Nucleus accumbens (tissue), 56 donors: ENCODE measurements around the gene PEX11A.

ENCODE experiments used
- DNase-seq, 56 donors: peaks; one replicate each; lab custom pipeline; 2025; lab: John Stamatoyannopoulos, UW

PEX11A gene

DNA sequence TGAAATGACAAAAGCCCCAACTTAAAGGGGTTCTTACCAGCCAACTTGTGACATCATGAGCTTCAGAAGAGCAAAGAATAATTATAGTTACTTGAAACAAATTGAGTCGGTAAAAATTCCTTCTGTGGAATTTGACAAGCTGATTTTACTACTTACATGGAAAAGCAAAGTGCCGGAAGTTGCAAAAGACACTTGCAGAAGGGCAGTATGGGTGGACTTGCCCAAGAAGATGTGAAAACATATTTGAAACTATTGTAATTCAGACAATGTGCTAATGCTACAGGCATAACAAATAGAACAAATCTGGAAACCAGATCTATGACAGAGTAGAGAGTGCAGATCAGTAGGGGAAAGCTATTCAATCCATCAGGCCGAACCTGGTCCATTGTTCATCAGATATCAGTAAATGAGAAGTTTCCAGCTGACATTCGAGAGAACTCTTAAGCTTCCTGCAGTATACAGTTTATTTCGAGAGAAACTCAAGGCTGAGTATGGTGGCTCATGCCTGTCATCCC lies 32.8 kb downstream of the PEX11A start:
- no peak for DNase-seq

DNA sequence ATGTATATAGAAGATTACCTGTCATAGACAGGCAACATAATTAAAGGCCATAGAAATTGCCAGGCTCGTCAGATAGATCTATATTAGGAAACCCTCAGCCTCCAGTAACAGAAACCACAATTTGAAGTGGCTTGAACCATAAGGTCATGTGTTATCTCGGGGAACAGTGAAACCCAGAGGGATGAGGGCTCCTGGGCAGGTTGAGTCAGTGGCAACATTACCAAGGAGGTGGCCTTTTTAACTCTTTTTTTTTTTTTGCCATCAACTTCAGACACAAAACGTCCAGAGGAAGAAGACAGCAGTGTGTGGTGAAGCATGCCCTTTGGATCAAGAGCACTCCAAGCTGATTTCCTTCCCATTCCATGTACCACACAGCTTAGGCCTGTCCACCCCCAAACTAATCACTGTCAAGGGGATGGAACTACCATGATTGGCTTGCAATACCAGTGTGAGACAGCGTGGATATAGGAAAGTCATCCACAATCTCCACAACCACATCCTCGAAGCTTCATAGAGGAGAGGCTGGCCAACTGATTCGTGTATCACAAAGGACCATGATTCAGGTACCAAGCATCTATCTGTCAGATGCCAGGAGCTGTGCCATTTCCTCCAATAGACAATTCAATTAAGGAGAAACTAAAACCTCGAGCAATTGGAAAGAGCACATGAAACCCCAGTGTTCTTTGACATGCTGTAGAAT lies 34.3 kb downstream of the PEX11A start:
- DNase-seq, result no peak

DNA sequence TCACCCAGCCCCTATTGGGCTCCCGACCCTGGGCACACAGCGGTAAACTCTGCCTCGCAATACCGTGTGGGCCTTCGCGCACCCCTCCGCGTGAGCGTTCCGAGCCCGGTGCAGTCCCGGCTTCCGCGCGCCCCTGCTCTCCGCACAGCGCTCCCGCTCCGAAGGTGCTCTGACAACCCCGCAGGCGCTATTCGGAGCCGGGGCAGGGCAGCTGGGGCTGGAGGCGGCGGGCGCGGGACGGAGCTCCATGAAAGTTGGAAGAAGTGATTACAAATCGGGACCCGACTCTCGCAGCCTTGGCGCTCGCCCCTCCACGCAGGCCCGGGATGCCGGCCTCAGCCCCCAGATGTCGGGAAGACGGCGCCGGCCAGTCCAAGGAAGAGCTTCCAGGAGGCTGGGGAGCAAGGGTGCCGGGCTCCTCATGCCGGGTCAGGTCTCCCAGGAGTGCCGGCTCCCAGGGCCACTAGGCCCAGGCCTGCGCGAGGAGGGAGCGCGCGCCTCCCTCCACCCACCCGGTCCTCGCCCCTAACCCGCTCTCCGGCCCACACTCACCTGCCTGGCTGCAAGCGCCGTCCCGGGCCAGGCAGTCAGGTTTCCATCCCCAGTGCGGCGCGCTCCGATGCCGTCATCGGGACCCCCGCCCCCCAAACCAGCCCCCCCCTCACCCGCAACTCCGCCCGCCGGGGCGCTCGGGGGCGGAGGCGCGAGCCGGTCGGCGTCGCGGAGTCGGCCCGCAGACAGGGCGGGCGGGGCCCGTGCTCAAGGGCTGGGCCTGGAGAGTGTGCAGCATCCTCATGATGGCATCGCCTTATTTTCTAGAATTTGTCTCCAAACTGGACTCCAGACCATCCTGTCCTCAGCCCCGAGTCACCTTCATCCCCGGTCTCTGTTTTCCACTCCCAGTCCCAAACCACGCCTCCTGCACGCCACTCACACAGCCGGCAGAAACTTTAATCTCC lies 35.4 kb downstream of the PEX11A start, which contains the start of gene KIF7:
KIF7 (minus strand) TSS at position 621 of the 959 bp plus-strand sequence. CDS start 2,537 bp downstream, outside the sequence.
- DNase-seq, result peak in 9 of 56 donors; percentile 2 to 52 (median 16)

DNA sequence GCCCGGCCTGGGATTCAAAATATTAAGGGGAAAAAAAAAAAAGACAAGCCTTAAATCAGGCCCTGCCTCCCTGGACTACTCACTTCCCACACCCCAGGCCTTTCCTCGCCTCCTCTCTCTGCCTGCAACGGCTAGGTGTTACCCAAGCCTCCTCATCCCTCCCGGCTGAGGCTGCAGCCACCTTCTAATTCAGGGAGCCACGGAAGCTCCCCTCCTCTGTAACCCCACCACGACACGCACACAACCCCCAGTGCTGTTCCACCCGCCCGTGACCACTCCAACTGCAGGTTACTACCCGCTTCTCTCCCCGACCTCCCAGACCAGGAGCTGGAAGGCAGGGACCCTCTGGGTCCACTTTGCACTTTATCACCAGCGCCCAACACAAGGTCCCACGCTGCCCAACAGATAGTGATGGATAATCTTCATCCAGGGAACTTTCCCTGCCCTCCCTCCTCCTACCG lies 36.2 kb downstream of the PEX11A start:
- DNase-seq, result no peak

DNA sequence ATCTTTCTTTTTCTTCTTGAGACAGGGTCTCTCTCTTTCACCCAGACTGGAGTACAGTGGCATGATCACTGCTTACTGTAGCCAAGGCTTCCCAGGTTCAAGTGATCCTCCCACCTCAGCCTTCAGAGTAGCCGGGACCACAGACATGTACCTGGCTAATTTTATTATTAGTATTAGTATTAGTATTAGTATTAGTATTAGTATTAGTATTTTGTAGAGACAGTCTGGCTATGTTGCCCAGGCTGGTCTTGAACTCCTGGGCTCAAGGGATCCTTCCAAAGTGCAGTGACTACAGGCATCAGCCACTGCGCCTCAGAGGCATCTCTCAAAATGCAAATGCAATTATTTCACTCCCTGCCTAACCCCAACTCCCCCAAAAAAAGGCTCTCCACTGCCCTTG lies 37.0 kb downstream of the PEX11A start:
- DNase-seq, result no peak

DNA sequence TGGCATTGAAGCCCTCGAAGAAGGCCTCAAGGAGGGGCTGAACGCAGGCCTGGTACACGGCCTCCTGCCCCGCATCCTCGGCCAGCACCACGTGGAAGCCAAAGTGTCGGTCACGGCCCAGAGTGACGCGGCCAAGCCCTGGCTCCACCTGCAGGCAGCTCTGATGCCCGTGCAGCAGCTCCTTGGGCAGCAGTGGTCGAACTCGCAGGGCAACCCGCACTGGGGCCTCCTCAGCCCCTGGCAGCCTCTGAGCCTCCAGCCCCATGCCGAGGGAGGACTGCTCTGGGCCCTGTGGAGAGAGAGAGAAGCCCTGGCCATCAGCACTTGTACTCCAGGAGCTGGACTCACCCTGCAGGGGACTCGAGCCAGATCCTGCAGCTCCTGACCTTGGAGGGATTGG lies 37.9 kb downstream of the PEX11A start:
- no peak for DNase-seq

DNA sequence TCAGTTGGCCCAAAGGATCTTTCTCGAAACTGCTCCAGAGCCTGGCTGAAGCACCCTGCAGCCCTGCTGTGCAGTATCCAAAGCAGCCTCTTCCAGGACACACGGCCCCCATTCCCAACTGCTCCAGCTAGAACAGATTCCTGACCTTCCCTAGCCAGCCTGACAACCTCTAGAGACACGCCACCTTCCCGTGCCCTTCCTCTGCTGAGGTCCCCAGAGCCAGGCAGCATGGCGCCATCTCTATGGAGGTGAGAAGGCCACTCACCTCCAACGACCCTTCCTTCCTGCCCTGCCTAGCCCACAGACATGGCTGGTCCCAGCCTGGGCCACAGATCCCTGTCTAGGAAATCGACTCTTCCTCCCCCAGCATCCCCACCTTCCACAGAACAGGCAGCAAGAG lies 38.4 kb downstream of the PEX11A start:
- DNase-seq, result no peak

DNA sequence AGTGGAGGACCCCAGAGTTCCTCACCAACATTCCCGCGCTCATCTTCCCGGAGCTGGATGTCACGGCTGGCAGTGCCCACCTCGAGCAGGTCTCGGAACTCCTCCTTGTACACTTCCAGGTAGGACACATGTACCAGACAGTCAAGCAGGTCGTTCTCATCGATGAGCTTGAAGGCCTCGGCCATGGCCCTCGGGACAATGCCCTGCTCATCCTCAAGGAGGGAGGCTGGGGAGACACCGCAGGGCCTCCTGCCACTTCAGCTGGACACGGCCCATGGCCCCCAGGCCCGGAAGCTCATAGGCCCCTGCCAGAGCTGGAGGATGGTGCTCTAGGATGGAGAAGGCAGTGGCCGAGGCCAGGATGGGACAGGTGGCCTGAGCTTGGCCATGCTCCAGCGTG lies 40.8 kb downstream of the PEX11A start:
- no peak for DNase-seq

DNA sequence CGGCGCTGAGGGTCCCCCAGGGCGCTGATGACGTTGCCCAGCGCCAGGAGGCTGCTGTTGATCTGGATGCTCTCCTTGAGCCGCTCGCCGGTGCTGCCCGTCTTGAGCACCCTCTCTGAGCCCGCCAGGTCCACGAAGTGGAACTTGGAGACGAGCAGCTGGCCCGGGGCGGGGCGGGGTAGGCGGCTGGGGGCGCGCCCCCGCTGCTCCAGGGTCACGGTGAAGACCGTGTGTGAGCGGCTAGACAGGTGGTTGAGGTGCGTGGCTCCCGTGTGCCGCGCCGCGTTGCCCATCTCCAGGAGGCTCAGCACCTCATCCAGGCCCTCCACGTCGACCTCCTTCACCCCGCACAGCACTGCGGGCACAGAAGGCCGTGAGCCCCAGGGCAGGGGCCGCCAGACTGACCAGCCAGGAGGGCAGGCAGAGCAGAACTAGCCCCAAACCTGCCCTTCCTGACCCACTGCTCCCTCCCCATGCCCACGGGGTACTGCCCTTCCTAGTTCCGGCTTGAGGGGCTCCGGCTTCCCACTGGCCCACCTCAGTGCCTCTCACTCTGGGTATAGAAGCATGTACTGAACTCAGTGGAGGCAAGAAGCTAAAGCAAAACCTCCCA lies 41.4 kb downstream of the PEX11A start:
- DNase-seq, result no peak

DNA sequence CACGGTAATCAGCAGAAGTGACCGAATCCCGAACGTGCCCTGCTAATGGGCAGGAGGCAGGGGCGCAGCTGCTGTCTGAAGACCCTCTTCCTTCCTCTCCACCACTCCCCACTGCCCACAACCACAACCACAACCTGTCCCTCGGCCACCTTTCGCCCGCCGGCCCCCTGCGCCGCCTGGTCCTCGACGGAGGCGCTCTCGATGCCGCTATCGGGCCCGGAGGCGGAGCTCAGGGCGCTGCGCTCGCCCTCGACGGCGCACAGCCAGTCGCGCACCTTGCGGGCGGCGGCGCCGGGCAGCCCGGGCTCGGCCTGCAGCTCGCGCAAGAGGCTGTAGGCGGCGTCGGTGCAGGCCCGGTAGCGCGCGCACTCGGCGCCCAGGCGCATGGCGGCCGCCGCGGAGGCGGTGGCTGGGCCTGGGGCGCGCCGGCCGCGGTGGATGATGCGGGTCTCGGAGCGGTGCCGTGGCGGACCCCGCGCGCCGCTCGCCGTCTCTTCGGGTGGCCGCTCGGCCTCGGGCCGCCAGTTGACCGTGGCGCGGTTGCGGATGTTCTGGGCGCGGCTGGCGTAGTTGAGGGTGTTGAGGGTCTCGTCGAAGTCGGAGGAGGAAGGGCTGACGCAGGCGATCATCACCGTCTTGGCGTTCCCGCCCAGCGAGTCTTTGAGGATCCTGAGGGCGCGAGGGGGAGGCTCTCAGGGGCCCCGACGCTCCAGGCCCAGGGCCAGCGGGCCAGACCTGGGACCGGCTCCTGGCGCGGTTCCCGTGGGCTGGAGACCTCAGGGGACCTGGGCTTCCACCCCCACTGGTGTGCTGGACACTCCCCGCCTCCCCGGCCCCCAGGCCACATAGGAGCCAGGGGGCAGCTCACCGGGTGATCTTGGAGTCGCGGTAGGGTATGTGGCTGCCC lies 42.2 kb downstream of the PEX11A start:
- DNase-seq, result no peak

DNA sequence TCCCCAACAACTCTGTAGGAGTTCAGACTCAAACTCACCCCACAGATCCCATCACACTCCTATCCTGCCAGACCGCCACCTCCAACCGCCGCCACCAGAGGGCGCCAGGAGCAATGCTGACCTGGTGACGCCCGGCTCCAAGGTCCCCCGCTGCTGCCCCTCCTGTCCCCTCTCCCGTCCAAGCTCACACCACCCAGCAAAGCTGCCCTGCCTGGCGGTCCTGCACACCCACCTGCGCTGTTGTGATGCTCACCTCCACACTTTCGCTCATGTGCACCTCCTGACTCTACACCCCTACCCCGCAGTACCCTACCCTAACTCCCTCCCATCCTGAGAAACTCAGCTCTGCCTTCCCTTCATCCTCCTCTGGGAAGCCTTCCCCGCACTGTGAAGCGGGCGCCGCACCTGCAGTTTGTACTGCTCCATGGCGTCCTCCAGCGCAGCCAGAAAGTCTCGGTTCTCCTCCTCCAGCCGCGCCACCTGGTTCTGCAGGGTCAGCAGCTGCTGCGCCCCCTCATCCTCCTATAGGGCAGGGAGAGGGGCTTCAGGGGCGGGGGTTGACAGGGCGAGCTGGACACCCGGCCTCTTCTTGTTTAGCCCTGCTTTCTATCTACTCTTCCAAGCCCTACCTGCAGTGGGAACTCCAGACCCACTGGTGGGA lies 43.2 kb downstream of the PEX11A start:
- peak in 28 of 56 donors; percentile 2 to 69 (median 24) for DNase-seq

DNA sequence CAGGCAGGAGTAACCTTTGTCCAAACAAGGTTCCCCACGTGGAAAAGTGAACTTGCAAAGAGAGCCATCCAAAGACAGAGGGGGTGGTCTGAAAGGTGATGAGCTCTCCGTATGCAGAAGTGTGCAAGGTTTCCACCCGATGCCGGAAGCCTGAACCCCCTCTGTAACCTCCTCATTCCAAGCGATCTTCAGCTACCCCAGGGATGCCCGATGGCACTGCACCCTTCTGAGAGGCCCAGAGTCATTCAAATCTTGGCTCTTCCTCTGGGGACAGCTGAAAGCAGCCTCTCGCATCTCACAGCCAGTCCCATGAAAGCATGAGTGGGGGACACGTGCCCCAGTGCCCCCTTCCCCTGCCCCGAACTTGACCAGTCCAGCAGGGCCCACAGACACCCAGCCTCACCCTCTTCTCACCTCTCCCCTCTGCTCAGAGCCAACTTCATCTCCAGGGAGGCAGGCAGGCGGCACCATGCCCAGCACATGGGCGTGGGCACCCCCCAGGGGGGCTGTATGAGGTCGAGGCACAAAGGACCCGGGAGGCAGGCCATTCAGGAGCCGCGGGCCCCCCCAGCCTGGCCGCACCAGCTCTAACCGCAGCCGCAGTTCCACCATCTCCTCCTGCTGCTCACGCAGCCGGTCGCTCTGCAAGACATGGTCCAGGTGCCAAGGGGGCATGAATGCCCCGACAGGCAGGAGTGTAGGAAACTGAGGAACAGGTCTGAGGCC lies 44.0 kb downstream of the PEX11A start:
- no peak for DNase-seq

DNA sequence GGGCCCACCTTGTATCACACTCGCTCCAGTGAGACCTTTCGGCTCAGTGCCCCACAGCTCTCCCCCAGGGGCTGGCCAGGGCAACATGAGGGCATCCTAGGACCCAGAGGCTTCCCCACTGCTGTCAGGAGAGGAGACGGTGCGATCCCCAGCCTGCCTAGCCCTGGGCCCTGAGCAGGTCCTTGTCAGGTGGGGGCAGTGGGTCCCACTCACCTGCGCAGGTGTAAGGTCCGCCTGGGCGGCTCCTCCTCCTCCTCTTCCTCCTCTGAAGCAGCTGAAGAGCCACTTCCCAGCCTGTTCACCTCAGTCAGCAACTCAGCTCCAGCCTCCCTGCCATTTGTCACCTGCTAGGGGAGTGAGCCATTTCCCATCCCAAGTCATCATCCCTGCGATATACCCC lies 44.9 kb downstream of the PEX11A start:
- DNase-seq, result no peak

DNA sequence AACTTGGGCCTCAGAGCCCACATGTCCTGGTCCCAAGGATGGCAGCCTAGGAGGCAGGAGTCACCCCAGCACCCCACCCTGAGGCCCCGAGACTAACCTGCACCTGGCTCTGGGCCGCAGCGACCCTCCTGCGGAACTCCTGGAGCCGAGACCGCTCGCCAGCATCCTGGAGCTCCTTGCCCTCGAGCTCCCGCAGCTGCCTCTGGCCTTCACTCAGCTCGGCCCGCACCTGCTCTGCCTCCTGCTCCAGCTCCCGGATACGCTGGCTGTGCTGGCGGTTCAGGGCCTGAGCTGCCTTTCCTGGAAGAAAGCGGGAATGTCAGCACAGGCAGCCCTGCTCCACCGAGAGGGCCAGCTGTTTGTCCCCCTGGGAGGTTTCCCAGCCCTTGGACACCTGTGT lies 48.4 kb downstream of the PEX11A start:
- DNase-seq, result no peak

DNA sequence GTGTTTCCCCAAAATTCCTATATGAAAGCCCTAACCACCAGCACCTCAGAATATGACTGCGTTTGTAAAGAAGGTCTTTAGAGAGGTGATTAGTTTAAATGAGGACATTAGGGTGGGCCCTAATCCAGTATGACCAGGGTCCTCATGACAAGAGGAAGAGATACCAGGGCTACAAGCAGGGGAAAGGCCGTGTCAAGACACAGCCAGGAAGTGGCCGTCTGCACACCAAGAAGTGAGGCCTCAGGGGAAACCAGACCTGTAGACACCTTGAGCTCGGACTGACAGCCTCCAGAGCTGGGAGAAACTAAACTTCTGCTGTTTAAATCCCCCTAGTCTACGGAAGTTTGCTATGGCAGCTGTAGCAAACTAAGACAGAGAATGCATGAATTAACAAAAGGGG lies 49.5 kb downstream of the PEX11A start:
- DNase-seq, result no peak

DNA sequence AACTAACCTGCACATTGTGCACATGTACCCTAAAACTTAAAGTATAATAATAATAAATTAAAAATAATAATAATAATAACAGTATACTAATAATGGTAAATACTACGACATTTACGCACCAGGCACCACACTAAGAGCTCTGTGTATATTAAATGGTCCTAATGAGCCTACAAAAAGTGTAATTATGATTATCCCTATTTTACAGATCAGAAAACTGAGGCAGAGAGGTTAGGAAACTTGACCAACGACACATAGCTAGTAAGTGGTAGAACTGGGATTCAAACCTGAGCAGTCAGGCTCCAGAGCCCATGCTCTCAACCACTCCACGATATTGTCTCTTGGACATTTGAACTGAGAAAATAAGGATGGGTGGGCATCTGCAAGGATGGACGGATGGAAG lies 50.3 kb downstream of the PEX11A start:
- no peak for DNase-seq

DNA sequence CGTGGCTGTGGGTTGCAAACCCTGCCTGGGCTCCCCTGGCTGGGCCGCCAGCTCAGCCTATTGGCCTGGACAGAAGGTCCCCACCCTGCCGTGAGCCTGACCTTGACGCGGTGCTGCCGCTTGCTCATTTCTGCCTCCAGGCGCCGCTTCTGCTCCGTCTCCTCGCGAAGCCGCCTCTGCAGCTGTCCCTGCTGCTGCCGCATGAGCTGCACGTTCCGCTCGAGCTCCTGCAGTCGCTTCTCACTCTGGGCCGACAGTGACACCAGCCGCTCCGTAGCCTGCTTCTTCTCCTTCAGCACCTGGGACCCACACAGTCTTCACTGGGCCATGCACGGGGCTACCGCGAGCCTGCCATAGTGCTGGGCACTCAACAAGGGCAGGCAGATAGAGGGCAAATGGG lies 57.0 kb downstream of the PEX11A start:
- DNase-seq, result no peak

DNA sequence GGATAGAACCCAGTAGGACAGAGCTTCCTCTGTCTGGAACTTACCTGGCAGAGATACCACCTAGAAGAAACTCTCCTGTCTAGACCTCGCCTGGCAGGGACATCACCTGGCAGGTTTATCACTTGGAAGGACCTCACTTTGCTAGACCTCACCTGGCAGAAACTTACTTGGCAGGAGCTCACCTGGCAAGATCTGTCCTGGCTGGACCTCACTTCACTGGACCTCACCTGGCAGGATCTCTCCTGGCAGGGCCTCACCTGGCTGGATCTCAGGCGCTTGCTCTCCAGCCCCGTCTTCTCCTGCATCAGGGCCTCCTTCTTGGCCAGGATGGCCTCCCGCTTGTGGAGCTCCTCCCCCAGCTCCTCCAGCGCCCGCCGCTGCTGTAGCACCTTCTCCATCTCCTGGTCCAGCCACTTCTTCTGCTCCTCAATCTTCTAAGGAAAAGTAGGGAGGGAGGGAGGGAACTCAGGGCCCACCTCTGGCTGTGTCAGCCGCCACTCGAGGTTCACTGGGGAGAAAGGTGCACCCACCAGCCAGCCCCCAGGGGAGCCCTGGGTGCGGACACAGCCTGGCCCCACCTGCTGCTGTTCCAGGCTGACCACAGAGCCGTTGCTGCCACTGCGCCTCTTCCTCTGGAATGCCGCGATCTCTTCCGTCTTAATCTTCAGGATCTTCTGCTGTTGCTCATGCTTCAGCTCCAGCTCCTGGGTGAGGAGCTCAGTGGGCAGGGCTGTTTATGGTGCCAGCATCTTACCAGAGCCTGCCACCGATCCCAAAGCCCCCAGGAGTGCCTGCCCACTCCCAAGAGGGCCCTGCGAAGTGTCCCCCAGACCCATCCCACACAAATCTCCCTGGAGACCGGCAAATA lies 57.8 kb downstream of the PEX11A start:
- DNase-seq, result no peak
